Heart right ventricle (tissue), 16 donors: Measurements from ENCODE around the gene AKNA. TPM values are rescaled to one million over a fixed set of nuclear protein-coding genes. Genes with fewer than 3 reads are reported as not detected.
A peak's percentile ranks its signal among the peaks of the same experiment; 100 is the strongest.

Experiments used
- ATAC-seq, 8 donors: fragments of 200-7000 bp; cut with Tn5 transposase; one replicate each; pipeline ENCODE4 v1.9.1; 2020; ENCODE audit warnings: mild to moderate bottlenecking in 8 of 8, moderate library complexity in 8 of 8, moderate number of reproducible peaks in 1 of 8
- DNase-seq, 2 donors: peaks; one replicate each; pipeline ENCODE4 v3.0.0-alpha.2; 2020
- H3K27ac ChIP-seq, 10 donors: fragments of 200-600 bp; sonication (generic) in 2 of 10; one replicate each; pipeline versions ENCODE4 v1.5.0 to v1.8.0; 2020 to 2022; ENCODE audit warnings: mild to moderate bottlenecking in 3 of 10
- H3K27me3 ChIP-seq, 7 donors: fragments of 200-600 bp; one replicate each; pipeline ENCODE4 v1.8.0; 2021 to 2022; ENCODE audit warnings: mild to moderate bottlenecking in 2 of 7
- H3K36me3 ChIP-seq, 9 donors: fragments of 200-600 bp; sonication (generic) in 1 of 9; one replicate each; pipeline versions ENCODE4 v1.5.0 to v1.8.0; 2020 to 2022; ENCODE audit warnings: mild to moderate bottlenecking in 2 of 9
- H3K4me1 ChIP-seq, 9 donors: fragments of 200-600 bp; sonication (generic) in 1 of 9; one replicate each; pipeline versions ENCODE4 v1.5.0 to v1.8.0; 2020 to 2022; ENCODE audit warnings: mild to moderate bottlenecking in 4 of 9
- H3K4me3 ChIP-seq, 10 donors: fragments of 200-600 bp; sonication (generic) in 2 of 10; one replicate each; pipeline versions ENCODE4 v1.5.0 to v1.8.0; 2020 to 2022; ENCODE audit warnings: mild to moderate bottlenecking in 7 of 10, moderate library complexity in 2 of 10
- H3K9me3 ChIP-seq, 11 donors: fragments of 200-600 bp in 10 of 11; sonication (generic) in 2 of 11; one replicate each; pipeline versions ENCODE4 v1.5.0 to v1.8.0; 2013 to 2022; ENCODE audit warnings: mild to moderate bottlenecking in 2 of 11, control low read depth in 1 of 11, moderate library complexity in 1 of 11
- WGBS, 2 donors: extraction: QIAGEN DNeasy Blood & Tissue Kit; methylation state at CpG; one replicate each; pipeline ENCODE4 v1.1.7; 2013; ENCODE audit warnings: inconsistent platforms in 1 of 2; 5-methylcytosine and 5-hydroxymethylcytosine counted together
- intact Hi-C, 10 donors: fragments of 100-400 bp; cut with DNase I; formaldehyde crosslinking; loops; one replicate each; pipeline versions ENCODE4 v1.11.1 to v1.14.2; 2022
- polyA plus RNA-seq, 2 donors: library from polyadenylated mRNA; stranded (reverse); fragments of 200-250 nt; gene quantifications; one replicate each; pipeline ENCODE4 v1.2.3, GENCODE V29; 2013
- total RNA-seq, 10 donors: library from RNA; stranded (reverse); fragmentation: NEBNext Ultra II Directional in 3 of 10; extraction: Animal tissue kit (Norgen Biotek cat#: 25700) in 3 of 10; gene quantifications; one replicate each; pipeline versions ENCODE4 v1.2.1 to v1.2.4, GENCODE V29; 2021 to 2023
- TF ChIP-seq, protein P1 (sequence below), 9 donors: fragments of 200-600 bp; sonication (generic) in 2 of 9; IDR thresholded peaks; one replicate each; pipeline versions ENCODE4 v1.5.0 to v1.8.0; 2021 to 2022; ENCODE audit warnings: antibody characterized with exemption in 9 of 9, mild to moderate bottlenecking in 5 of 9, moderate library complexity in 1 of 9
- donor health status: Arrhythmogenic right ventricular cardiomyopathy.
- donor health status: ischemic (EF 13 %, LVEDD 7.1; RV severe dilation, severe dysfunction).
- donor health status: healthy with polysubstance abuse.
- donor health status: DM: no; HTN: yes; CAD: no.
- donor health status: DM: no; HTN: no; CAD: no.
- donor health status: ischemic (EF 25% LVEDD 6.9; RV normal size, moderate dysfunction).
- donor health status: ischemic (EF 25% LVEDD 5.7; RV mildly dilated, moderate dysfunction).
- donor health status: healthy.
- donor health status: DM: yes; HTN: yes; CAD: no.
- donor health status: Ischemic cardiomyopathy.
- donor health status: ischemic (EF 35%, LVEDD 5.7; RV mildly dilated, moderate dysfunction).
- donor health status: nonischemic (EF 11% LVEDD 7.7; RV severe dilation, severe dysfunction).
- donor health status: DM: yes; HTN: yes; CAD: no.
- donor health status: PGD.
- donor health status: ischemic (EF 29% LVEDD 5.4; RV normal size, mild dysfunction).
- donor health status: nonischemic (EF 23%, LVEDD 6.1; RV moderate dilation, normal function).

Gene AKNA
- total and polyA plus RNA-seq, 12 donors = 2.7 to 20.5 (median 4.6) TPM

GRCh38 chr9:114350636-114351401, 37.0 kb downstream of the AKNA start:
- intact Hi-C loops = no loop called here
- ATAC-seq (no peak), DNase-seq (no peak)
- no peaks in the 10 kb centered on the region for H3K27me3 ChIP-seq
- no peak overlapping the region for H3K27ac ChIP-seq
- 95% methylated on average over 16 of the region's 16 CpGs for WGBS, 2 donors
- no peaks in the 10 kb centered on the region for H3K9me3 ChIP-seq
- TF ChIP-seq, protein P1, sequence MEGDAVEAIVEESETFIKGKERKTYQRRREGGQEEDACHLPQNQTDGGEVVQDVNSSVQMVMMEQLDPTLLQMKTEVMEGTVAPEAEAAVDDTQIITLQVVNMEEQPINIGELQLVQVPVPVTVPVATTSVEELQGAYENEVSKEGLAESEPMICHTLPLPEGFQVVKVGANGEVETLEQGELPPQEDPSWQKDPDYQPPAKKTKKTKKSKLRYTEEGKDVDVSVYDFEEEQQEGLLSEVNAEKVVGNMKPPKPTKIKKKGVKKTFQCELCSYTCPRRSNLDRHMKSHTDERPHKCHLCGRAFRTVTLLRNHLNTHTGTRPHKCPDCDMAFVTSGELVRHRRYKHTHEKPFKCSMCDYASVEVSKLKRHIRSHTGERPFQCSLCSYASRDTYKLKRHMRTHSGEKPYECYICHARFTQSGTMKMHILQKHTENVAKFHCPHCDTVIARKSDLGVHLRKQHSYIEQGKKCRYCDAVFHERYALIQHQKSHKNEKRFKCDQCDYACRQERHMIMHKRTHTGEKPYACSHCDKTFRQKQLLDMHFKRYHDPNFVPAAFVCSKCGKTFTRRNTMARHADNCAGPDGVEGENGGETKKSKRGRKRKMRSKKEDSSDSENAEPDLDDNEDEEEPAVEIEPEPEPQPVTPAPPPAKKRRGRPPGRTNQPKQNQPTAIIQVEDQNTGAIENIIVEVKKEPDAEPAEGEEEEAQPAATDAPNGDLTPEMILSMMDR (IDR thresholded peaks at IDR 0.05) = no peak
- peaks cover 0 to 28% (median 8%) of the 10 kb centered on the region in 9 donors for H3K4me1 ChIP-seq
- peaks cover 0 to 100% (median 33%) of the 10 kb centered on the region in 9 donors for H3K36me3 ChIP-seq
- no peak overlapping the region for H3K4me3 ChIP-seq

- H3K9me3 ChIP-seq = no peaks in the 10 kb centered on the region
- DNase-seq = no peak
- TF ChIP-seq, protein P1 (IDR thresholded peaks at IDR 0.05) = no peak
- peaks cover 0 to 100% (median 32%) of the 10 kb centered on the region in 9 donors for H3K36me3 ChIP-seq
- no peaks in the 10 kb centered on the region for H3K27me3 ChIP-seq
- intact Hi-C loops = loop anchor here in 1 of 10 donors (5.0 kb wide), 1 partner anchor 47 kb away; no protein-coding TSS in a partner anchor
- peaks cover 0 to 28% (median 8%) of the 10 kb centered on the region in 9 donors for H3K4me1 ChIP-seq
- no peak overlapping the region for H3K4me3 ChIP-seq
- peak in 2 of 8 donors; percentile 8 to 18 for ATAC-seq
- 79 to 83% methylated on average over 10 of the region's 10 CpGs for WGBS, 2 donors
- H3K27ac ChIP-seq = peak overlapping the region in 1 of 10 donors; percentile 53
These were observed 37.9 kb downstream of the AKNA start for GRCh38 chr9:114349713-114350480.

DNA sequence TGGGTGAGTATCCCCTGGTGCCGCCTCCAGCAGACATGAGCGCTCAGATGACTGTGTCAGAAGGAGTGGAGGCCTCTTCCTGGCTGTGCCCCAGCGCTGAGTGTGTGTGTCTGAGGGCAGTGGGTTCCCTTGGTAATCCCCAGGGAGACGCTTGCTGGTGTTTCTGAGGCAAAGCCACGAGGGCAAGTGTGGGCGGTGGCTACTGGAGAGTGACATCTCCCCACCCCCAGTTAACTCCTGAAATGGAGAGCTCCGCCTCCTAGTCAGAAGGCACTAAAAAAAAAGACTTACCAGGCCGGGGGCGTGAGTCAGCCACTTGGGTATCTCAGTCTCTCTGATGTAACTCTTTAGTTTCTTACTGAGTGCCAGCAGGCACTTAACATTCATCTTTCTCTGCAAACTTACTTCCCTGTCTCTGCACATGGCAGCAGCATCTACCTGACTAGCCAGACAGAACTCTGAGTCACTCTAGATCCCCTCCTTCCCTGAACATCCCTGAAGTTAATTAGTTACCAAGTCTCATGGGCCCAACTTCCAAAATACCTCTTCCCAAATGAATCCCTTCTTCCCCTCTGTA, 38.8 kb downstream of the AKNA start:
- Histone ChIP-seq H3K9me3 (no peaks in the 10 kb centered on the region), H3K27ac (peak overlapping the region in 2 of 10 donors; percentile 16 to 53), H3K27me3 (no peaks in the 10 kb centered on the region), H3K4me1 (peaks cover 0 to 28% (median 8%) of the 10 kb centered on the region in 9 donors), H3K36me3 (peaks cover 0 to 100% (median 35%) of the 10 kb centered on the region in 9 donors), H3K4me3 (no peak overlapping the region)
- peak; percentile 41 to 43 for DNase-seq
- WGBS, 2 donors = 41 to 50% methylated on average over 9 of the region's 9 CpGs
- intact Hi-C loops = loop anchor here in 1 of 10 donors (5.0 kb wide), 1 partner anchor 48 kb away; no protein-coding TSS in a partner anchor
- TF ChIP-seq, protein P1 (IDR thresholded peaks at IDR 0.05) = no peak
- peak; percentile 27 to 87 (median 70) for ATAC-seq
